ENCODE results near the gene B4GALNT3.

DNA sequence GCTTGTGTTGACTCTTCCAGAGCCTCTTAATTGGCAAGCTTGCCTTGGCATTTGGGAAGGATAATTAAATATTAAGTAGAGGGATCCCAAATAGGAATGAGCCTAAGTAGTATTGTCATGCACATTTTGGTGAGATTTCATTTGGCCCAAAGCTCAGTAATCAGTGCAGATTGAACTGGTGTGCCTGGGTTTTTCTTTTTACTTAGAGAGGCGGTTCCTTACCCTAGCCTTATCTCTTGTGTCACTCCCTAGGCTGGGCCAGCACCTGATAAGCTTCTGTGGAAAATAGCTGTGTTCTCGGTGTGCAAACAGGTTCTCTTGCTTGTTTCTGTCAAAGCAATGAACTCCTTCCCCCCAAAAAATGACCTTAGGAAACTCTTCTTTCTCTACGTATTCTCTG is 9.3 kb upstream of the B4GALNT3 start:
- TF ChIP-seq POLR2AphosphoS5 (IDR thresholded peaks at IDR 0.05; ENCODE audit: low read depth, low read length): no peak
- TF ChIP-seq POLR2A (IDR thresholded peaks at IDR 0.05; ENCODE audit: low read depth, low read length): no peak

Data from GM12892 (cell line).